A549 (cell line): ENCODE measurements around the gene DSCAML1. TPM values are rescaled to one million over a fixed set of nuclear protein-coding genes. Genes with fewer than 3 reads are reported as not detected.

Experiments
- ATAC-seq, 2 experiments: fragments of 200-7000 bp in 1 of 2; fragments of >200 bp in 1 of 2; cut with Nextera tagmentation in 1 of 2; cut with Tn5 transposase in 1 of 2; 3 replicates each; pipeline versions ENCODE4 v1.8.0 to v1.9.1; 2018 to 2020; ENCODE audit warnings: mild to moderate bottlenecking in 1 of 2, moderate library complexity in 1 of 2
- CTCF ChIA-PET: fragments of 300-600 bp; sonication (Branson Sonifier 250); formaldehyde crosslinking; extraction: SDS; loops from one replicate; lab custom pipeline; 2021; ENCODE audit warnings: antibody characterized with exemption, inconsistent platforms; lab: Yijun Ruan, JAX
- POLR2A ChIA-PET: fragments of 350-600 bp; formaldehyde crosslinking; extraction: SDS; loops from one replicate; lab custom pipeline; 2021; ENCODE audit warnings: antibody characterized with exemption, inconsistent platforms; lab: Yijun Ruan, JAX
- DNase-seq, 2 experiments: peaks; one replicate each; pipeline versions ENCODE4 v3.0.0 to v3.0.0-alpha.2; 2011 to 2016; ENCODE audit warnings: low read depth in 1 of 2, low spot score in 1 of 2
- FAIRE-seq: peaks from 2 replicates; lab custom pipeline; 2011; peaks lifted over from hg19 to GRCh38; lab: Jason Lieb, UNC
- H3K27ac ChIP-seq, 2 experiments: fragments of >200 bp; sonication (Bioruptor Twin); formaldehyde crosslinking; 3 replicates each; pipeline ENCODE4 v1.5.1; 2016 to 2017
- H3K4me1 ChIP-seq: fragments of >200 bp; sonication (Bioruptor Twin); formaldehyde crosslinking; 3 replicates; pipeline ENCODE4 v1.6.1; 2016
- H3K4me2 ChIP-seq: fragments of >200 bp; sonication (Bioruptor Twin); formaldehyde crosslinking; 3 replicates; pipeline ENCODE4 v1.6.1; 2016
- H3K4me3 ChIP-seq: fragments of >200 bp; sonication (Bioruptor Twin); formaldehyde crosslinking; 3 replicates; pipeline ENCODE4 v1.5.1; 2016
- H3K9me3 ChIP-seq: fragments of >200 bp; sonication (Bioruptor Twin); formaldehyde crosslinking; 3 replicates; pipeline ENCODE4 v1.6.1; 2016
- CEBPB ChIP-seq, 2 experiments: fragments of >200 bp in 1 of 2; sonication (Bioruptor Twin) in 1 of 2; formaldehyde crosslinking in 1 of 2; IDR thresholded peaks; 2 replicates each; pipeline ENCODE4 v1.6.1; 2012 to 2016
- CHD2 ChIP-seq: fragments of 150-350 bp; IDR thresholded peaks from 2 replicates; pipeline ENCODE4 v1.6.1; 2014; ENCODE audit warnings: low read length; ENCODE audit not compliant: partially characterized antibody
- EHF ChIP-seq: fragments of 250-450 bp; sonication (Bioruptor Pico); IDR thresholded peaks from 2 replicates; pipeline ENCODE4 v1.5.0; 2020; ENCODE audit warnings: mild to moderate bottlenecking
- EHMT2 ChIP-seq: fragments of 200-600 bp; sonication (generic); IDR thresholded peaks from 2 replicates; pipeline ENCODE4 v1.6.1; 2016; ENCODE audit warnings: antibody characterized with exemption, low read depth, mild to moderate bottlenecking, moderate library complexity
- EP300 ChIP-seq, 2 experiments: fragments of >200 bp; sonication (Bioruptor Twin); formaldehyde crosslinking; IDR thresholded peaks; 2 replicates in 1 of 2; 3 replicates in 1 of 2; pipeline ENCODE4 v1.6.1; 2016 to 2017
- ESRRA ChIP-seq: fragments of 150-350 bp; IDR thresholded peaks from 2 replicates; pipeline ENCODE4 v1.6.1; 2014; ENCODE audit warnings: mild to moderate bottlenecking, low read length, borderline replicate concordance
- FOSL2 ChIP-seq, 2 experiments: fragments of 450-650 bp in 1 of 2; fragments of >200 bp in 1 of 2; sonication (Bioruptor Twin) in 1 of 2; formaldehyde crosslinking; IDR thresholded peaks; 2 replicates each; pipeline versions ENCODE4 v1.5.0 to v1.6.1; 2016 to 2020; ENCODE audit warnings: mild to moderate bottlenecking in 1 of 2, moderate library complexity in 1 of 2
- FOXS1 ChIP-seq: fragments of 250-450 bp; sonication (Bioruptor Pico); IDR thresholded peaks from 2 replicates; pipeline ENCODE4 v1.5.0; 2020; ENCODE audit warnings: mild to moderate bottlenecking, moderate library complexity
- GATA3 ChIP-seq: IDR thresholded peaks from 2 replicates; pipeline ENCODE4 v1.6.1; 2012; ENCODE audit warnings: borderline replicate concordance
- HDAC2 ChIP-seq: fragments of 200-600 bp; sonication (generic); IDR thresholded peaks from 2 replicates; pipeline ENCODE4 v1.6.1; 2016
- HOXA7 ChIP-seq: fragments of 250-450 bp; sonication (Bioruptor Pico); IDR thresholded peaks from 2 replicates; pipeline ENCODE4 v1.5.0; 2020; ENCODE audit warnings: mild to moderate bottlenecking, moderate library complexity
- HOXB13 ChIP-seq: fragments of 250-450 bp; sonication (Bioruptor Pico); IDR thresholded peaks from 2 replicates; pipeline ENCODE4 v1.5.0; 2020; ENCODE audit warnings: low read depth, mild to moderate bottlenecking, moderate library complexity
- HOXB5 ChIP-seq: fragments of 250-450 bp; sonication (Bioruptor Pico); IDR thresholded peaks from 2 replicates; pipeline ENCODE4 v1.5.0; 2020; ENCODE audit warnings: mild to moderate bottlenecking, moderate library complexity
- KDM5A ChIP-seq: fragments of 200-600 bp; sonication (generic); IDR thresholded peaks from 2 replicates; pipeline ENCODE4 v1.6.1; 2016; ENCODE audit warnings: antibody characterized with exemption, mild to moderate bottlenecking
- NPAS2 ChIP-seq: fragments of 250-450 bp; sonication (Bioruptor Pico); IDR thresholded peaks from 2 replicates; pipeline ENCODE4 v1.8.0; 2022; ENCODE audit warnings: mild to moderate bottlenecking, moderate library complexity, borderline replicate concordance
- NR3C1 ChIP-seq: fragments of >200 bp; sonication (Bioruptor Twin); formaldehyde crosslinking; IDR thresholded peaks from 3 replicates; pipeline ENCODE4 v1.6.1; 2017
- POLR2AphosphoS2 ChIP-seq: conservative IDR thresholded peaks from 2 replicates; pipeline ENCODE4 v1.6.1; 2012; ENCODE audit warnings: low read length, improper control_type of control experiment, inconsistent platforms
- RARB ChIP-seq: fragments of 250-450 bp; sonication (Bioruptor Pico); IDR thresholded peaks from 2 replicates; pipeline ENCODE4 v1.8.0; 2021; ENCODE audit warnings: mild to moderate bottlenecking, moderate library complexity
- RCOR1 ChIP-seq: fragments of 150-350 bp; IDR thresholded peaks from 2 replicates; pipeline ENCODE4 v1.6.1; 2014; ENCODE audit warnings: antibody characterized with exemption, low read length, low read depth
- SMC3 ChIP-seq: fragments of >200 bp; sonication (Bioruptor Twin); formaldehyde crosslinking; IDR thresholded peaks from 3 replicates; pipeline ENCODE4 v1.6.1; 2018; ENCODE audit warnings: inconsistent platforms
- TP53 ChIP-seq: fragments of 250-450 bp; sonication (Bioruptor Pico); IDR thresholded peaks from 2 replicates; pipeline ENCODE4 v1.5.0; 2021; ENCODE audit warnings: mild to moderate bottlenecking, moderate library complexity
- ZFP36 ChIP-seq: fragments of 450-650 bp; IDR thresholded peaks from 2 replicates; pipeline ENCODE4 v1.6.1; 2014; ENCODE audit warnings: borderline replicate concordance; ENCODE audit not compliant: partially characterized antibody
- WGBS: methylation state at CpG from one replicate; pipeline ENCODE4 v1.1.6; 2017; ENCODE audit errors: missing lambda C conversion rate; 5-methylcytosine and 5-hydroxymethylcytosine counted together
- polyA plus RNA-seq, 4 experiments: library from polyadenylated mRNA; depleted of rRNA in 3 of 4; stranded (reverse); fragments of >200 nt; fragmentation: RNase III in 1 of 4; extraction: RNeasy Plus Mini Kit Qiagen cat#74134 plus additional on column Dnase treatment in 1 of 4; gene quantifications; 2 replicates in 3 of 4; 3 replicates in 1 of 4; pipeline ENCODE4 v1.2.3, GENCODE V29; 2011 to 2017
- TF ChIP-seq, protein P1 (sequence below): fragments of 450-650 bp; IDR thresholded peaks from 2 replicates; pipeline ENCODE4 v1.6.1; 2014; ENCODE audit warnings: antibody characterized with exemption
- TF ChIP-seq, protein P2 (sequence below): fragments of 250-450 bp; sonication (Bioruptor Pico); IDR thresholded peaks from 2 replicates; pipeline ENCODE4 v1.5.0; 2021; ENCODE audit warnings: mild to moderate bottlenecking, moderate library complexity, borderline replicate concordance
- TF ChIP-seq, protein P3 (sequence below): IDR thresholded peaks from 2 replicates; pipeline ENCODE4 v1.6.1; 2012; ENCODE audit warnings: low read depth, borderline replicate concordance
- TF ChIP-seq, protein P4 (sequence below): IDR thresholded peaks from 2 replicates; pipeline ENCODE4 v1.6.1; 2012
- TF ChIP-seq, protein P5 (sequence below): fragments of >200 bp; sonication (Bioruptor Twin); formaldehyde crosslinking; IDR thresholded peaks from 3 replicates; pipeline ENCODE4 v1.5.1; 2016

DSCAML1 gene
- polyA plus RNA-seq, 2 of the 4 experiments (the other 2 are of a cell fraction) = 0.12 to 0.31 TPM

DNA sequence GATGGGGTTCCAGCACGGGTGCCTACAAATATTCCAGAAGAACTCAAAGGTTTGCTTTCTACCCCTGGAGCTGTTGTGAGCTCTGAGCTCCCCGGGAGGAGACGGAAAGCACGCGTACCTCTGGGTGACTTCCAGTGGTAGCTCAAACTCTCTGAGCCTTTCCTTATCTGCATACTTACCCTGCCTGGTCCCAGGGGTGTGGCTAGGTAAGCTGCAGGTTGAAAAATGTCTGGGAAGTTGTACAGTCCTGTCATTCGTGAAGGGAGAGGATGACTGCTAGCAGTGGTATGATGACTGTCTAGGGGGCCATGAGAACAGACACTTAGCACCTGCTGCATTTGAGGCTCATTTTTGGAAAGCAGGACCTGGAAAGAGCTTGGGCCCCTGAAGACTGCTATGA is 111.5 kb downstream of the DSCAML1 start:
- H3K4me3 ChIP-seq = no peak overlapping the region
- DNase-seq (no peak), FAIRE-seq (no peak), ATAC-seq (no peak)
- ChIA-PET CTCF (no interaction called here), POLR2A (no interaction called here)
- TF ChIP-seq CEBPB (IDR thresholded peaks at IDR 0.05) (no peak), EHMT2 (no peak), EP300 (IDR thresholded peaks at IDR 0.05) (no peak), HDAC2 (no peak), SMC3 (no peak), CHD2 (no peak), KDM5A (no peak), POLR2AphosphoS2 (no peak), FOSL2 (IDR thresholded peaks at IDR 0.05) (no peak), FOSL2 (CRISPR knock-in tag; IDR thresholded peaks at IDR 0.05) (no peak)
- TF ChIP-seq, protein P1, sequence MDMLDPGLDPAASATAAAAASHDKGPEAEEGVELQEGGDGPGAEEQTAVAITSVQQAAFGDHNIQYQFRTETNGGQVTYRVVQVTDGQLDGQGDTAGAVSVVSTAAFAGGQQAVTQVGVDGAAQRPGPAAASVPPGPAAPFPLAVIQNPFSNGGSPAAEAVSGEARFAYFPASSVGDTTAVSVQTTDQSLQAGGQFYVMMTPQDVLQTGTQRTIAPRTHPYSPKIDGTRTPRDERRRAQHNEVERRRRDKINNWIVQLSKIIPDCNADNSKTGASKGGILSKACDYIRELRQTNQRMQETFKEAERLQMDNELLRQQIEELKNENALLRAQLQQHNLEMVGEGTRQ = no peak
- H3K27ac ChIP-seq = no peak overlapping the region
- H3K9me3 ChIP-seq = no peaks in the 10 kb centered on the region
- 93% methylated on average over 5 of the region's 6 CpGs for WGBS
- H3K4me2 ChIP-seq = no peak overlapping the region
- H3K4me1 ChIP-seq = no peaks in the 10 kb centered on the region

DNA sequence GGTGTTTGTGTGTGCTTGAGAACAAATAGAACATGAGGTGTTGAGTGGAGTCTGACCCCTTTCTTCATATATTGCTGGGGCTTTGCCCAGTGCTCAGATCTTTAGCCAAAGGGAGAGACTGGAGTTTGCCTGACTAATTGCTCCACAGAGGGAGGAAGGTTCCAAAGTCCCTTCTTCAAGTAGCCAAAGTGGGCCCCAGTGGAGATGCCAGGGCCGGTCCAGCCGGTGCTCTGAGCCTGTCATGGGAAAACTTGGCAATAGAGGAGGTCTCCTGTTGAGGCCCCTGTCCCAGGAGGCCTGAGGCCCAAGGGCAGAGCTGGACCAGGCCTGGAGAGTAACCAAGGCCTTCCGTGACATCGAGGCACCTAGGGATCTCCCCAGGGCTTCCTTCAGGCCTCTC is 112.3 kb downstream of the DSCAML1 start:
- Histone ChIP-seq H3K4me2 (no peak overlapping the region), H3K4me1 (no peaks in the 10 kb centered on the region), H3K9me3 (no peaks in the 10 kb centered on the region), H3K4me3 (no peak overlapping the region), H3K27ac (no peak overlapping the region)
- TF ChIP-seq RCOR1 (no peak), EP300 (IDR thresholded peaks at IDR 0.05) (no peak), HOXB13 (CRISPR knock-in tag) (no peak), TP53 (CRISPR knock-in tag) (no peak), HOXB5 (CRISPR knock-in tag) (no peak), SMC3 (no peak), GATA3 (no peak), FOXS1 (CRISPR knock-in tag) (no peak), NR3C1 (no peak), ESRRA (no peak), ZFP36 (no peak), EHF (CRISPR knock-in tag) (no peak), FOSL2 (IDR thresholded peaks at IDR 0.05) (no peak), FOSL2 (CRISPR knock-in tag; IDR thresholded peaks at IDR 0.05) (no peak)
- ATAC-seq (no peak), FAIRE-seq (no peak), DNase-seq (no peak)
- ChIA-PET POLR2A (no interaction called here), CTCF (no interaction called here)
- 100% methylated on average over 2 of the region's 4 CpGs for WGBS

DNA sequence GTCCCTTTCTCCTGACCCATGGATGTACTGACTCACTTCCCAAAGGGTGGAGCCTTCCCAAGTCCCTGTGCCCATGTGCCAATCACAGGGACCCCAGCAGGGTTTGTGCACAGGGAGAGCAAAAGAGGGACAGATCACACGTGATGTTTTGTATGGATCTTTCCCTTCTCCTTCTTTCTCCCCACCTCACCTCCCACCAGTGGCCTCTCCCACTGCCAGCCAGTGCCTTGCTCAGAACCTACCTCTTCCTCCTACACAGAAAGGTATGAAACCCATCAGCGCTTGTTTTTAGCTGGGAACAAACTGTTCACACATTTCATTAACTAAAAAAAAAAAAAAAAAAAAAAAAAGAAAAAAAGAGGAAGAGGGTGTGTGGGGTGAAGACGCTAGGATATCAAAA is 112.9 kb downstream of the DSCAML1 start:
- DNase-seq (no peak), ATAC-seq (no peak), FAIRE-seq (no peak)
- Histone ChIP-seq H3K4me1 (no peaks in the 10 kb centered on the region), H3K4me3 (no peak overlapping the region), H3K4me2 (no peak overlapping the region), H3K9me3 (no peaks in the 10 kb centered on the region), H3K27ac (no peak overlapping the region)
- CTCF ChIA-PET = no interaction called here
- TF ChIP-seq, protein P2, sequence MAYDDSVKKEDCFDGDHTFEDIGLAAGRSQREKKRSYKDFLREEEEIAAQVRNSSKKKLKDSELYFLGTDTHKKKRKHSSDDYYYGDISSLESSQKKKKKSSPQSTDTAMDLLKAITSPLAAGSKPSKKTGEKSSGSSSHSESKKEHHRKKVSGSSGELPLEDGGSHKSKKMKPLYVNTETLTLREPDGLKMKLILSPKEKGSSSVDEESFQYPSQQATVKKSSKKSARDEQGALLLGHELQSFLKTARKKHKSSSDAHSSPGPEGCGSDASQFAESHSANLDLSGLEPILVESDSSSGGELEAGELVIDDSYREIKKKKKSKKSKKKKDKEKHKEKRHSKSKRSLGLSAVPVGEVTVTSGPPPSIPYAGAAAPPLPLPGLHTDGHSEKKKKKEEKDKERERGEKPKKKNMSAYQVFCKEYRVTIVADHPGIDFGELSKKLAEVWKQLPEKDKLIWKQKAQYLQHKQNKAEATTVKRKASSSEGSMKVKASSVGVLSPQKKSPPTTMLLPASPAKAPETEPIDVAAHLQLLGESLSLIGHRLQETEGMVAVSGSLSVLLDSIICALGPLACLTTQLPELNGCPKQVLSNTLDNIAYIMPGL (CRISPR knock-in tag) = no peak
- TF ChIP-seq, protein P3, sequence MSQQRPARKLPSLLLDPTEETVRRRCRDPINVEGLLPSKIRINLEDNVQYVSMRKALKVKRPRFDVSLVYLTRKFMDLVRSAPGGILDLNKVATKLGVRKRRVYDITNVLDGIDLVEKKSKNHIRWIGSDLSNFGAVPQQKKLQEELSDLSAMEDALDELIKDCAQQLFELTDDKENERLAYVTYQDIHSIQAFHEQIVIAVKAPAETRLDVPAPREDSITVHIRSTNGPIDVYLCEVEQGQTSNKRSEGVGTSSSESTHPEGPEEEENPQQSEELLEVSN = no peak
- TF ChIP-seq NPAS2 (CRISPR knock-in tag) = no peak
- no peak for TF ChIP-seq CEBPB (IDR thresholded peaks at IDR 0.05)
- TF ChIP-seq ZFP36 = no peak
- TF ChIP-seq, protein P4, sequence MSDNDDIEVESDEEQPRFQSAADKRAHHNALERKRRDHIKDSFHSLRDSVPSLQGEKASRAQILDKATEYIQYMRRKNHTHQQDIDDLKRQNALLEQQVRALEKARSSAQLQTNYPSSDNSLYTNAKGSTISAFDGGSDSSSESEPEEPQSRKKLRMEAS = no peak
- TF ChIP-seq, protein P5, sequence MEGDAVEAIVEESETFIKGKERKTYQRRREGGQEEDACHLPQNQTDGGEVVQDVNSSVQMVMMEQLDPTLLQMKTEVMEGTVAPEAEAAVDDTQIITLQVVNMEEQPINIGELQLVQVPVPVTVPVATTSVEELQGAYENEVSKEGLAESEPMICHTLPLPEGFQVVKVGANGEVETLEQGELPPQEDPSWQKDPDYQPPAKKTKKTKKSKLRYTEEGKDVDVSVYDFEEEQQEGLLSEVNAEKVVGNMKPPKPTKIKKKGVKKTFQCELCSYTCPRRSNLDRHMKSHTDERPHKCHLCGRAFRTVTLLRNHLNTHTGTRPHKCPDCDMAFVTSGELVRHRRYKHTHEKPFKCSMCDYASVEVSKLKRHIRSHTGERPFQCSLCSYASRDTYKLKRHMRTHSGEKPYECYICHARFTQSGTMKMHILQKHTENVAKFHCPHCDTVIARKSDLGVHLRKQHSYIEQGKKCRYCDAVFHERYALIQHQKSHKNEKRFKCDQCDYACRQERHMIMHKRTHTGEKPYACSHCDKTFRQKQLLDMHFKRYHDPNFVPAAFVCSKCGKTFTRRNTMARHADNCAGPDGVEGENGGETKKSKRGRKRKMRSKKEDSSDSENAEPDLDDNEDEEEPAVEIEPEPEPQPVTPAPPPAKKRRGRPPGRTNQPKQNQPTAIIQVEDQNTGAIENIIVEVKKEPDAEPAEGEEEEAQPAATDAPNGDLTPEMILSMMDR = no peak
- no peak for TF ChIP-seq HOXA7 (CRISPR knock-in tag)
- no peak for TF ChIP-seq RARB
- POLR2A ChIA-PET = no interaction called here
- WGBS = 77% methylated on average over 3 of the region's 3 CpGs
